ENCODE measurements around the gene SLC35F6.

SLC35F6 gene

DNA sequence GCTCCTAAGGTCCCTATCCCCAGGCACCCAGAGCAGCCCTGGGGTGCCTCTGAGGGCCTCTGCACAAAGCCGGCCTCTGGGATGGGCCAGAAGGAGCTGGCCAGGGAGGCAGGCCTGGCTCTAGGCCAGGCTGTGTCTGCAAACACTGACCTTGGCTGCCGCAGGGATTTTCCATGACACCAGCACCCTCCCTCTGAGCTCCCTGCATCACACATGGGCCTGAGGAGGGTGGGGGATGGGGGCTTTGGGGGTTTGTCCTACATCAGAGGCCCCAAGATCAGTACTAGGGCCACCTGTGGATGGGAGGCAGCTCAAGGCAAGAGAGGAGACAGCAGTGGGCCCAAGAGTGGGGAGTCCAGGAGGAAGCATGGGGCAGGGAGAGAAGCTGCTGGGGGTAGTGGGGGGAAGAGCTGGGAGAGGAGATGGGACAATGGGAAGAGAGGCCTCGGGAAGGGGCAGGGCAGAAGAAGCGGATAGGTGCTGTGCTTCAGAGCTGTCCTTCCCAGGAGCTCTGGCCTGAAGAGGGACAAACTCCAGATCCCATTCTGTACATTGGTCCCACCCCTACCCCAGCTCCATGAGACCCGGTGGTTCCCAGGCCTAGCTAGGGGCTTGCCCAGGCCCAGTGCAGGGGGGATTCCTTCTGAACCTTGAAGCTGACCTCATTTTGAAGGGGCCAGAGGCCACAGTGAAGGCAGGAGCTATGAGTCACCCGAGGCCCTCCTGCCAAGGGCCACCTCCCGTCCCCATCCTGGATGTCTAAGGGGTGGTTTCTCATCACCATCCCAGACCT is 43.6 kb upstream of the SLC35F6 start:
- Histone ChIP-seq H3K27me3 (ENCODE audit: low read length) (no peaks in the 10 kb centered on the region), H3K9me3 (ENCODE audit: insufficient read depth, low read length) (no peaks in the 10 kb centered on the region), H3K4me3 (ENCODE audit: insufficient read depth, low read length, poor library complexity, severe bottlenecking) (no peak overlapping the region), H3K9me2 (replicated peaks; ENCODE audit: insufficient read depth, low read length) (no peaks in the 10 kb centered on the region), H3K36me3 (ENCODE audit: low read length) (no peaks in the 10 kb centered on the region), H3K79me2 (ENCODE audit: insufficient read depth, low read length) (no peaks in the 10 kb centered on the region), H4K20me1 (ENCODE audit: low read depth, low read length) (no peaks in the 10 kb centered on the region), H3K4me2 (ENCODE audit: low read depth, low read length, poor library complexity, severe bottlenecking) (no peak overlapping the region), H2AFZ (ENCODE audit: low read depth, low read length, severe bottlenecking) (no peak overlapping the region), H3K9ac (ENCODE audit: low read length) (no peak overlapping the region), H3K27ac (ENCODE audit: low read depth, low read length) (no peak overlapping the region), H3F3A (ENCODE audit: insufficient read depth) (no peaks in the 10 kb centered on the region)
- no peak for TF ChIP-seq EZH2phosphoT487 (conservative IDR thresholded peaks at IDR 0.05; ENCODE audit: low read length)
- TF ChIP-seq, protein P1, sequence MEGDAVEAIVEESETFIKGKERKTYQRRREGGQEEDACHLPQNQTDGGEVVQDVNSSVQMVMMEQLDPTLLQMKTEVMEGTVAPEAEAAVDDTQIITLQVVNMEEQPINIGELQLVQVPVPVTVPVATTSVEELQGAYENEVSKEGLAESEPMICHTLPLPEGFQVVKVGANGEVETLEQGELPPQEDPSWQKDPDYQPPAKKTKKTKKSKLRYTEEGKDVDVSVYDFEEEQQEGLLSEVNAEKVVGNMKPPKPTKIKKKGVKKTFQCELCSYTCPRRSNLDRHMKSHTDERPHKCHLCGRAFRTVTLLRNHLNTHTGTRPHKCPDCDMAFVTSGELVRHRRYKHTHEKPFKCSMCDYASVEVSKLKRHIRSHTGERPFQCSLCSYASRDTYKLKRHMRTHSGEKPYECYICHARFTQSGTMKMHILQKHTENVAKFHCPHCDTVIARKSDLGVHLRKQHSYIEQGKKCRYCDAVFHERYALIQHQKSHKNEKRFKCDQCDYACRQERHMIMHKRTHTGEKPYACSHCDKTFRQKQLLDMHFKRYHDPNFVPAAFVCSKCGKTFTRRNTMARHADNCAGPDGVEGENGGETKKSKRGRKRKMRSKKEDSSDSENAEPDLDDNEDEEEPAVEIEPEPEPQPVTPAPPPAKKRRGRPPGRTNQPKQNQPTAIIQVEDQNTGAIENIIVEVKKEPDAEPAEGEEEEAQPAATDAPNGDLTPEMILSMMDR (IDR thresholded peaks at IDR 0.05; ENCODE audit: insufficient read depth, low read length, poor library complexity, severe bottlenecking), result no peak

GRCh38 chr2:26721115-26722032 is 42.7 kb upstream of the SLC35F6 start:
- Histone ChIP-seq H3K9ac (ENCODE audit: low read length) (no peak overlapping the region), H3K27ac (ENCODE audit: low read depth, low read length) (no peak overlapping the region), H3K9me3 (ENCODE audit: insufficient read depth, low read length) (no peaks in the 10 kb centered on the region), H3K9me2 (replicated peaks; ENCODE audit: insufficient read depth, low read length) (no peaks in the 10 kb centered on the region), H3K36me3 (ENCODE audit: low read length) (no peaks in the 10 kb centered on the region), H4K20me1 (ENCODE audit: low read depth, low read length) (no peaks in the 10 kb centered on the region), H3K4me3 (ENCODE audit: insufficient read depth, low read length, poor library complexity, severe bottlenecking) (no peak overlapping the region), H2AFZ (ENCODE audit: low read depth, low read length, severe bottlenecking) (no peak overlapping the region), H3K27me3 (ENCODE audit: low read length) (no peaks in the 10 kb centered on the region), H3F3A (ENCODE audit: insufficient read depth) (no peaks in the 10 kb centered on the region), H3K4me2 (ENCODE audit: low read depth, low read length, poor library complexity, severe bottlenecking) (no peak overlapping the region), H3K79me2 (ENCODE audit: insufficient read depth, low read length) (no peaks in the 10 kb centered on the region)
- TF ChIP-seq EZH2phosphoT487 (conservative IDR thresholded peaks at IDR 0.05; ENCODE audit: low read length), result no peak
- TF ChIP-seq, protein P1 (IDR thresholded peaks at IDR 0.05; ENCODE audit: insufficient read depth, low read length, poor library complexity, severe bottlenecking), result no peak

- no peaks in the 10 kb centered on the region for H3K27me3 ChIP-seq (ENCODE audit: low read length)
- H3F3A ChIP-seq (ENCODE audit: insufficient read depth), result no peaks in the 10 kb centered on the region
- H4K20me1 ChIP-seq (ENCODE audit: low read depth, low read length), result no peaks in the 10 kb centered on the region
- no peaks in the 10 kb centered on the region for H3K9me3 ChIP-seq (ENCODE audit: insufficient read depth, low read length)
- H3K4me3 ChIP-seq (ENCODE audit: insufficient read depth, low read length, poor library complexity, severe bottlenecking), result no peak overlapping the region
- H3K9ac ChIP-seq (ENCODE audit: low read length), result no peak overlapping the region
- H3K27ac ChIP-seq (ENCODE audit: low read depth, low read length), result no peak overlapping the region
- no peaks in the 10 kb centered on the region for H3K79me2 ChIP-seq (ENCODE audit: insufficient read depth, low read length)
- no peak overlapping the region for H2AFZ ChIP-seq (ENCODE audit: low read depth, low read length, severe bottlenecking)
- no peak overlapping the region for H3K4me2 ChIP-seq (ENCODE audit: low read depth, low read length, poor library complexity, severe bottlenecking)
- no peaks in the 10 kb centered on the region for H3K36me3 ChIP-seq (ENCODE audit: low read length)
- no peak for TF ChIP-seq EZH2phosphoT487 (conservative IDR thresholded peaks at IDR 0.05; ENCODE audit: low read length)
- TF ChIP-seq, protein P1 (IDR thresholded peaks at IDR 0.05; ENCODE audit: insufficient read depth, low read length, poor library complexity, severe bottlenecking), result no peak
- no peaks in the 10 kb centered on the region for H3K9me2 ChIP-seq (replicated peaks; ENCODE audit: insufficient read depth, low read length)
These were observed 41.8 kb upstream of the SLC35F6 start for GRCh38 chr2:26722328-26722727.

Measured in SU-DHL-6 (cell line).